Nephron progenitor cell (in vitro differentiated cells): ENCODE measurements around the gene PUM2.

ENCODE experiments used
- DNase-seq: peaks from one replicate; pipeline ENCODE4 v3.0.0; 2021
- H3K27ac Mint-ChIP-seq: 2 replicates; pipeline ENCODE4 v1.8.0; 2021; ENCODE audit warnings: mild to moderate bottlenecking, moderate library complexity, mixed read lengths
- H3K27me3 Mint-ChIP-seq: 2 replicates; pipeline ENCODE4 v1.8.0; 2021; ENCODE audit warnings: mild to moderate bottlenecking, low read depth, mixed read lengths; ENCODE audit not compliant: poor library complexity
- H3K36me3 Mint-ChIP-seq: 2 replicates; pipeline ENCODE4 v1.8.0; 2021; ENCODE audit warnings: low read depth, mixed read lengths
- H3K4me1 Mint-ChIP-seq: 2 replicates; pipeline ENCODE4 v1.8.0; 2021; ENCODE audit warnings: mixed read lengths
- H3K4me3 Mint-ChIP-seq: 2 replicates; pipeline ENCODE4 v1.8.0; 2021; ENCODE audit warnings: mild to moderate bottlenecking, moderate library complexity, mixed read lengths
- H3K9me3 Mint-ChIP-seq: 2 replicates; pipeline ENCODE4 v1.8.0; 2021; ENCODE audit warnings: mild to moderate bottlenecking, moderate library complexity, mixed read lengths
- TF ChIP-seq, protein P1 (sequence below): fragments of 200-600 bp; sonication (generic); IDR thresholded peaks from 2 replicates; pipeline ENCODE4 v1.5.0; 2021; ENCODE audit warnings: antibody characterized with exemption

The PUM2 gene

DNA sequence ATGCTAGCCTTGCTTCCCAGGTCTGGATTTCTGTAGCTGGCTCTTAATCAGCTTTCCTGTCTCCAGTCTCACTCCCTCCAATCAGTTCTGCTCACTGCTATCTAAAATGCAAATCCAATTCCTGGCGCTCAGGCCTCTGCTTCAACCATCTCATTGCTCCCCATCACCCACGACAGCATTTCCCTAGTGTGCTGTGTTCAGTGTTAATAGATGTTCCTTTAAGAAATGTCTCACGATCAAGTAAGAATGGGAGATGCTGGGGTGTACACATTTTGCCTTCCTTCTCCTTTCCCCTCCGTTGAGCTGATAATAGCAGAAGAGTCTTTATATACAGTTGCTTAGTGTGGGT, 1.6 kb upstream of the PUM2 start:
- no peaks in the 10 kb centered on the region for H3K9me3 Mint-ChIP-seq
- H3K27ac Mint-ChIP-seq, result no peak overlapping the region
- peaks cover 31% of the 10 kb centered on the region for H3K4me1 Mint-ChIP-seq
- TF ChIP-seq, protein P1, sequence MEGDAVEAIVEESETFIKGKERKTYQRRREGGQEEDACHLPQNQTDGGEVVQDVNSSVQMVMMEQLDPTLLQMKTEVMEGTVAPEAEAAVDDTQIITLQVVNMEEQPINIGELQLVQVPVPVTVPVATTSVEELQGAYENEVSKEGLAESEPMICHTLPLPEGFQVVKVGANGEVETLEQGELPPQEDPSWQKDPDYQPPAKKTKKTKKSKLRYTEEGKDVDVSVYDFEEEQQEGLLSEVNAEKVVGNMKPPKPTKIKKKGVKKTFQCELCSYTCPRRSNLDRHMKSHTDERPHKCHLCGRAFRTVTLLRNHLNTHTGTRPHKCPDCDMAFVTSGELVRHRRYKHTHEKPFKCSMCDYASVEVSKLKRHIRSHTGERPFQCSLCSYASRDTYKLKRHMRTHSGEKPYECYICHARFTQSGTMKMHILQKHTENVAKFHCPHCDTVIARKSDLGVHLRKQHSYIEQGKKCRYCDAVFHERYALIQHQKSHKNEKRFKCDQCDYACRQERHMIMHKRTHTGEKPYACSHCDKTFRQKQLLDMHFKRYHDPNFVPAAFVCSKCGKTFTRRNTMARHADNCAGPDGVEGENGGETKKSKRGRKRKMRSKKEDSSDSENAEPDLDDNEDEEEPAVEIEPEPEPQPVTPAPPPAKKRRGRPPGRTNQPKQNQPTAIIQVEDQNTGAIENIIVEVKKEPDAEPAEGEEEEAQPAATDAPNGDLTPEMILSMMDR, result no peak
- H3K27me3 Mint-ChIP-seq, result no peaks in the 10 kb centered on the region
- DNase-seq, result no peak
- H3K4me3 Mint-ChIP-seq, result no peak overlapping the region
- H3K36me3 Mint-ChIP-seq, result peaks cover 10% of the 10 kb centered on the region

DNA sequence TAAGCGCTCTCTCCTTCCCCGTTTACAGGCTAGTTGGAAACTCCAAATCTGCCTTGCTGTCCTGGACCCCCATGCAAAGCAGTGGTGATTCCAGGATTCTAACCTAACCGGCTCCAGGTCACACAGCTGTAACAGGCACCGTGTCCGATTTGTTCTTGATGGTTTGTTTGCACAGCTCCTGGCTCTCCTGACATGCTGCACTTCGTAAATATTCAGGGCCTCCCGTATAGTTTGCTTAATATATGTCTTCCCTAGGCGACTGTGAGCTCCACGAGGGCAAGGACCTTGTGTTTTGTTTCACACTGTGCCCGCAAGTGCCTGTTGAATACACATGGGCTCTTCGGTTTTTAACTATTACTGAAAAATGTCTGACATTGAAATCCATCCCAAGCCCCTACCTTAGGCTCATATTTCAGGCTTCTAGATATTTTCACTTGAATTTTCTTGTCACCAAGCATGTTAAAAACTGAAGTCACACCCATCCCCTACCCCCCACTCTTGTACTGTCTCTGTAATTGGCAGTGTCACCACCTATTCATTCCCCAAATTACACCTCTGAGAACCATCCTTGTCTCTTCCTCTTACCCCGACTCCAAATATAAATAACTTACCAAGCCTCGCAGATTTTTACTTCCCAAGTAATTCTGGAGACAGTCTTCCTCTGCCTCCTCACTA, 1.0 kb upstream of the PUM2 start:
- TF ChIP-seq, protein P1, result no peak
- H3K4me3 Mint-ChIP-seq, result no peak overlapping the region

DNA sequence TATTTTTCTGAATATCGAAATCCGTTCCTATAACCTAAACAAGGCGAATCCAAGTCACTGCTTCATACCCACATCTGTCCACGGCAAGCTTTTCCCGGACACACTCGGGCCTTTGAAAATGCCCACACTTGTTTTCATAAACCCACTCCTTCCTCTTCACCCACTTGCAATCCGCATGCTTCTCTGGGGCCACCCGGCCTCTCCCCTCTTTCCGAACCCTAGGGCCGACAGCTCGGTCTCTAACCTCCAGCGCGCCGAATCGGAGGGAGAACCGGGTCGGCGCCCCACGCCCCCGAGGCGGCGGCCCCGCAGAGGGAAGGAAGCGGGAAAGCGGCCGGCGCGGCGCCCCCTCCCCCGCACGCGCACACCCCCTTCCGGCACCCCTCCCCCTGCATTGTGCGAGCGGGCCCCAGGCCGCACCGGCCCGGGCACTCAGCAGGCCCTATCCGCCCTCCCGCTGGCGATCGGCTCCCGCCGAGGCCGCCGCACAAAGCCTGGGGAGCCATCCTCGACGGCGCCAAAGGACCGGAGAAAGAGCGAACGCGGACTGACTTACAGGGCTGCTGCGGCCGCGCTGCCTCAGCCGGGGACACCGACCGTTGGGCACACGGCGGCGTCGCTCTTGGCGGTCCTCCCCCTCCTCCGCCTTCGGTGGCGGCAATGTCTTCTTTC, 467 bp downstream of the PUM2 start:
- Mint-ChIP-seq H3K4me1 (peaks cover 46% of the 10 kb centered on the region), H3K27ac (peak overlapping the region; percentile 96)

More for the DNA sequence above, 1.0 kb upstream of the PUM2 start:
- H3K27ac Mint-ChIP-seq, result no peak overlapping the region
- no peak for DNase-seq
- peaks cover 14% of the 10 kb centered on the region for H3K36me3 Mint-ChIP-seq
- H3K4me1 Mint-ChIP-seq, result peaks cover 36% of the 10 kb centered on the region
- no peaks in the 10 kb centered on the region for H3K27me3 Mint-ChIP-seq
- no peaks in the 10 kb centered on the region for H3K9me3 Mint-ChIP-seq

DNA sequence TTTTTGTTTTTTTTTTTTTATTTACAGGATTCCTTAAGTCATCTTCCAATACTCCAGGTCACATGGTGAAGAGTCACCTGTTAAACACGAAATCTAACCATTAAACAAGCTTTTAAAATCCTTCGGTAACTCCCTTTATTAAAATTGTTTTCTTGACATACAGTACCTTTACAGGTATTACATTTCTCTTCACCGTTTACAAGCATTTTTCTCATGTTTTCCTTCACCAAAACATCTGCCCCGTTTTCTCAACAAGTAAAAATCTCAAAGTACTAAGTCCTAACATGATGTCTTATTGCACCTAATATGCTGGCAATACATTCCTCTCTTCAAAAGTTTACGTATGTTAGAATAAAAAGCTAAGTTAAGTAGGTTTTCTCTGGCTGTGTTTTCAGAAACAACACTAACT, 1.1 kb downstream of the PUM2 start:
- H3K9me3 Mint-ChIP-seq, result no peaks in the 10 kb centered on the region
- peaks cover 47% of the 10 kb centered on the region for H3K4me1 Mint-ChIP-seq
- peak overlapping the region; percentile 96 for H3K27ac Mint-ChIP-seq
- peak overlapping the region; percentile 98 for H3K4me3 Mint-ChIP-seq
- DNase-seq, result no peak
- TF ChIP-seq, protein P1, result no peak
- peaks cover 34% of the 10 kb centered on the region for H3K36me3 Mint-ChIP-seq
- no peaks in the 10 kb centered on the region for H3K27me3 Mint-ChIP-seq

More for the DNA sequence above, 467 bp downstream of the PUM2 start:
- TF ChIP-seq, protein P1, result no peak
- peak; percentile 71 for DNase-seq
- peaks cover 29% of the 10 kb centered on the region for H3K36me3 Mint-ChIP-seq
- no peaks in the 10 kb centered on the region for H3K9me3 Mint-ChIP-seq
- peak overlapping the region; percentile 98 for H3K4me3 Mint-ChIP-seq
- no peaks in the 10 kb centered on the region for H3K27me3 Mint-ChIP-seq

DNA sequence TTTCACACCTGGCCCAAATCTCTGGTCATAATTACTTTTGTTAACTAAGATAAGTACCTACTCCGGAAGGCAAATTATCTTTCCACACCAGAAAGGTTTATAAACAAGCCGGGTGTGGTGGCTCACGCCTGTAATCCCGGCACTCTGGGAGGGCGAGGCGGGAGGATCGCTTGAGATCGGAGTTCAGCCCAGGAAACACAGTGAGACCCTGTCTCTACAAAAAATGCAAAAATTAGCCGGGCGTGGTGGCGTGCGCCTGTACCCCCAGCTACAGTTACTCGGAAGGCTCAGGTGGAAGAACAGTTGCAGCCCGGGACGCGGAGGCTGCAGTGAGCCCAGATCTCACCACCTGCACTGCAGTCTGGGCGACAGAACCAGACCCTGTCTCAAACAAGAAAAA, 2.1 kb downstream of the PUM2 start:
- peak; percentile 17 for DNase-seq
- Mint-ChIP-seq H3K27me3 (no peaks in the 10 kb centered on the region), H3K9me3 (no peaks in the 10 kb centered on the region), H3K27ac (peak overlapping the region; percentile 80), H3K4me1 (peaks cover 44% of the 10 kb centered on the region), H3K4me3 (peak overlapping the region; percentile 98), H3K36me3 (peaks cover 38% of the 10 kb centered on the region)
- TF ChIP-seq, protein P1, result no peak
